Epithelial cell of prostate (primary cell): ENCODE data around the gene ATP1A2.

ENCODE experiments used
- DNase-seq: peaks from one replicate; pipeline ENCODE4 v3.0.0-alpha.2; 2011; ENCODE audit warnings: low read depth, low spot score
- H3K27ac ChIP-seq: fragments of 450-650 bp; 2 replicates; pipeline ENCODE4 v1.5.1; 2017; ENCODE audit warnings: mild to moderate bottlenecking

ATP1A2 gene

DNA sequence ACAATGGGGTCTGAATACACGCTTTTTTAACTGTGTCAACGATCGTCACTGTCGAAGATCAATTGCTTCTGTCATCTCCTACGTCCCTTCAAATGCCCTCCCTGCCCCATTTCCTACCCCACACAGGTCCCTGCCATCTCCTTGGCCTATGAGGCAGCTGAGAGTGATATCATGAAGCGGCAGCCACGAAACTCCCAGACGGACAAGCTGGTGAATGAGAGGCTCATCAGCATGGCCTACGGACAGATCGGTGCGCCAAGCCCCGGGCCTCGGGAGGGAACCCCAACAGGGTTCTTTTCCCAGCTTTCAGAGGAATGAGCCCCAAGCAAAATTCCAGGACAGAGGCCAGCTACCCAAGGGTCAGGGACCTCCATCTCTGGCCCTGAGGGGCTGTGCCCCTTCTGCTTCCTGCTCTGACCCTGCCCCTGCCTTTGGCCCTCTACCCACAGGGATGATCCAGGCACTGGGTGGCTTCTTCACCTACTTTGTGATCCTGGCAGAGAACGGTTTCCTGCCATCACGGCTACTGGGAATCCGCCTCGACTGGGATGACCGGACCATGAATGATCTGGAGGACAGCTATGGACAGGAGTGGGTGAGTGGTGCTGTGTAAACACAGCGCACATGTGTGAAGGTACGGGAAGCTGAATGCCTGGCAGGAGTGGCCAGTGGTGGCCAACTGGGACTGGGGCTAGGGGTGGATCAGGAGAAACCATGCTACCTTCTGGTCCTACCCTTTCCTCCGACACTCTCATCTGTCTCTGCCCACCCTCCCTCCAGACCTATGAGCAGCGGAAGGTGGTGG lies 20.8 kb downstream of the ATP1A2 start:
- no peak for DNase-seq
- no peak overlapping the region for H3K27ac ChIP-seq

DNA sequence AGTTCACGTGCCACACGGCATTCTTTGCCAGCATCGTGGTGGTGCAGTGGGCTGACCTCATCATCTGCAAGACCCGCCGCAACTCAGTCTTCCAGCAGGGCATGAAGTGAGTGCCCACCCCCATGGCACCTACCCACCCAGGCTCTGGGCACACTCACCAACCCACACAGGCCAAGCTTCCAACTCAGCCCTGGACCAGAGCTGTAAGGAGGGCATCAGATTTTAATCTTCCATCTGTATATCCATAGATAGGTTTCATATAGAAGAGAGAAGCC lies 21.3 kb downstream of the ATP1A2 start:
- H3K27ac ChIP-seq = no peak overlapping the region
- no peak for DNase-seq

DNA sequence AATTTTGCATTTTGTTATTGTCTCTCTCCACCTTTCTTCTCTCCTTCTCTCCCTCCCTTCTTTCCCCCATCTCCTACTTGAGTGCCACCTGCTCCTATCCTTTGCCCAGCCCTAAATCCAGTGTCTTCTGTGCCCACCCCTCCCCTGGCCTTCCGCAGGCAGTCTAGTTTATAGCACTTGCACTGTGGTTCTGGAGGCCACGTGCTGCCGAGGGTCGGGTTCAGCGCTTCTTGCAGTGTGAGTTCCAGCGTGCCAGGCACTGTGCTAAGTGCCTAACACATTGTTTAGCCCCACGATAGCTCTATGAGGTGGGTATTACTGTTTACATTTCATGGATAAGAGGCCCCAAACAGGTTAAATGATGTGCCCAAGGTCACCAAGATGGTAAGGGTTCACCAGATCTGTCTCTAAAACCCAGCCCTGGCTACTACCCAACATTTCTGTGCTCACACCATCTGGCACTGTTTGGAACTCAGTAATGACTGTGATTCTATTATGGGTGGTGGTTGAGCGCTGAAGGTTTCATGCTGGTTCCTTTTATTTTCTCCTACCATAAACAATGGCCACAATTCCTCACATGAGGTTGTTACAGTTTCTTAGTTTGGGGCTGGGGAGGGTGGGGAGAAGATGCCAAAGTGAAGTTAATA lies 21.8 kb downstream of the ATP1A2 start:
- no peak for DNase-seq

DNA sequence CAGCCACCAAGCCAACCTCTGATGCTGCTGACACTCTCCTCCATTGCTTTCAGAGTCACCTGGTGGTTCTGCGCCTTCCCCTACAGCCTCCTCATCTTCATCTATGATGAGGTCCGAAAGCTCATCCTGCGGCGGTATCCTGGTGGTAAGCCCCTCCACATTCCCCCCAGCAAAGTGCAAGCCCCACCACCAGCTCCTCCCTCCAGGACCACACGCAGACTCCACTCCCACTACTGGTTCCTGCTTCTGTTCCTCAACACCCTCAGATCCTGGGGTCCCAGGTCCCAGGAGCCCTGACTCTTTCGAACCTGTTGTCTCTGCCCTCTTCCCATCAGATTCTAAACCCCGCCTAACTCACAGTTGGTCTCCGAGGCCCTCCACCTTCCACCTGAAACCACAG lies 24.3 kb downstream of the ATP1A2 start:
- no peak overlapping the region for H3K27ac ChIP-seq
- DNase-seq = no peak

More for the DNA sequence above, 21.8 kb downstream of the ATP1A2 start:
- no peak overlapping the region for H3K27ac ChIP-seq

DNA sequence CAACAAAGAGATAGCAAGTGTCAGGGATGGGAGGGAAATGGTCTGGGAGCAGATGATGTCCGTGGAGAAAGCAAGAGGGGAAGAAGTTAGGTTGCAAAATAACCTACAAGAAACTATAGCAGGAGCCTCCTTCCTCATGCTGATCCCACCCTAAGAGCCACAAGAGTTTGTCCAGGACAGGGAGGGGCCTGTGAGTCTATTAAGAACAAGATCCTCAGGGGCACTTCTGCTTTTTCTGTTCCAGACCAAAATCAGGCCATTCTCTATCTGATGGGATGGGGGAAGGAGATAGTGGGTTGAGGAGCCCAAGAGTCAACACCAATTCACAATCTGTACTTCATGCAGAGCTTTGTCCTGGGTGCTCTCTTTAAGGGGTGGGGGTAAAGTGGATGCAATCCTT lies 28.1 kb downstream of the ATP1A2 start:
- no peak overlapping the region for H3K27ac ChIP-seq
- DNase-seq = no peak

DNA sequence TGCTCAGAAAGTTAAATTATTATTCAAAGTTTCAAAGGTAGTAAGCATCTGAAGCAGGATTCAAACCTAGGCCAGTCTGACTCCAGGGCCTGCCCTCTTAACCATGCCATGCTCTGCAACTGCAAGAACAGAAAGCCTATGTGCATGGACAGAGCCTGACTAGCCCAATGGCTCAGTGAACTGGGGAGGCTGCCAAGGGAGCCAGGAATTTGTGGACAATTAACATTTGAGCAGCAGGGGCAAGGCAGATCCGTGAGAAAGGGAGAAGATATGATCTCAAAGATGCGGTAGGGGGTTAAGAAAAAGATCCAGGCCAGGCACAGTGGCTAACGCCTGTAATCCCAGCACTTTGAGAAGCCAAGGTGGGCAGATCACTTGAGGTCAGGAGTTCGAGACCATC lies 29.4 kb downstream of the ATP1A2 start:
- no peak overlapping the region for H3K27ac ChIP-seq
- DNase-seq = no peak

DNA sequence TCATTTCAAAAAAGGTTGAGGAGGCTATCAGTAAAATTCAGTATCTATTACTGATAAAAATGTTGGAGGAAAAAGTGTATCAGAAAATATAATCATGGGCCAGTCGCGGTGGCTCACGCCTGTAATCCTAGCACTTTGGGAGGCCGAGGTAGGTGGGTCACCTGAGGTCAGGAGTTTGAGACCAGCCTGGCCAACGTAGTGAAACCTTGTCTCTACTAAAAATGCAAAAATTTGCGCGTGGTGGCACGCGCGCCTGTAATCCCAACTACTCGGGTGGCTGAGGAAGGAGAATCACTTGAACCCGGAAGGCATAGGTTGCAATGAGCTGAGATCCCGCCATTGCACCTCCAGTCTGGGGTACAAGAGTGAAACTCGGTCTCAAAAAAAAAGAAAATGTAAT lies 30.5 kb downstream of the ATP1A2 start:
- no peak for DNase-seq

DNA sequence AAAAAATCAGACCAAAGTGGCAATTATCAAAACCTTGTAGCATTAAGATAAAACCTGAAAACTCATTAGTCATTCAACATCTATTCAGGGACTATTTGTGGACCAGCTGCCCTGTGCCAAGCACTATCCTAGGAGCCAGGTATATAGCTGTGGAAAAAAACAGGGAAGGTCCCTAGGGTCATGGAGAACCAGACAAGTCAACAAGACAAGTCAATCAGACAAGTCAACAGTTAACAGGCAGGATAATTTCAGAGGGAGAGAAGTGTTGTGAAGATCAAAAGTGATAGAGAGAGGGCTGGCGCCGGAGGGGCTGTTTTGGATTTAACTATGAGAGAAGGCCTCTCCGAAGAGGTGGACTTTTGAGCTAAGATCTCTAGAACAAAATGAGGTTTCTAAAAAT lies 32.6 kb downstream of the ATP1A2 start:
- DNase-seq = no peak

More for the DNA sequence above, 30.5 kb downstream of the ATP1A2 start:
- H3K27ac ChIP-seq = no peak overlapping the region

DNA sequence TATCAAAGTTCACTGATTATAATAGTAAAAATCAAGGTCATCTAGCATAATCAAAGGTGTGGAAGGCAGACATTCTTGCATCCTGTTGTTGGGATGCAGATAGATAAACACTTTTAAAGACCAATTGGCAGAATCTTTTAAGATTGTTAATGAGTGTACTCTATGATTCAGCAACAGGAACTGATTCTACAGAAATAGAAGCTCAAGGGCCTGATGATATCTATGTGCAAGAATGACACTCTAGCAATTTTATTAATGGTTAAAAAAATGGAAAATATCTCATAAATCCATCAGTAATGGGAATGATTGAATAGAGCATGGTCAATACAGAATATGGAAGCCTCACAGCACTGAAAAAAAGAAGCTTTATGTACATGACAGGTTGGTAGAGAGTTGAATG lies 33.7 kb downstream of the ATP1A2 start:
- peak overlapping the region; percentile 78 for H3K27ac ChIP-seq

More for the DNA sequence above, 32.6 kb downstream of the ATP1A2 start:
- H3K27ac ChIP-seq = no peak overlapping the region

DNA sequence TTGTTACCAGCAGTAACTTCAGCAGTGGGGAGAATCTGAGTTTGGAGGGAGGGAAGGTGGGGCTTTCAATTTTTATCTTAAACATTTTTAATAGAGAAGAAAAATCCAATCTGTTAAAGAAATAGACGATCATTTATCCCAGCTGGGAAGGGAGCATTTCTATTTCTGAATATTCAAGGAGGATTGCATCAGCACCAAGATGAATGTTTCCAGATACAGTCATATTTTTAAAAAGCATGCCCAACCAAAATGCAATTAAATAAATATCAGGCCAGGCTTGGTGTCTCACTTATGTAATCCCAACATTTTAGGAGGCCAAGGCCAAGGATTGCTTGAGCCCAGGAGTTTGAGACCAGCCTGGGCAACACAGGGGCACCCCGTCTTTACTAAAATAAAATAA lies 34.2 kb downstream of the ATP1A2 start:
- H3K27ac ChIP-seq = peak overlapping the region; percentile 78
- no peak for DNase-seq

More for the DNA sequence above, 33.7 kb downstream of the ATP1A2 start:
- no peak for DNase-seq

DNA sequence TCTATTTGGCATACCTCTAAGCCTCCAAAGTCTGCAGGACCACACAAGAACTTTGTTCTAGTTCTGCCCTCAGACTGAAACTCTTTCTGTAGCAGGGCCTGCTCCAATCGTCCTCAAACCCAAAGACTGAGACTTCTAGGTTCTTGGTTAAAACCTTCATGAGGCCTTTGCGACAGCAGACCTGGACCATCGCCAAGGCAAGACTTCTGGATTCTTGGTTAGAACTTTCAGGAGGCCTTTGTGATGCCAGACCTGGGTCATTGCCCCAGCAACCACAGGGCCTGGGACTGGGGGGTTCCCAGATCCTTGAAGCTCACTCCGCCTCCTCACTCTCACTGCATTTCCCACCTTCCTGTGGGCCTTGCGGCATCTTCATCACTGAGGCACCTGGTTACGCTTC lies 35.7 kb downstream of the ATP1A2 start, which contains the start of gene ATP1A4:
ATP1A4 (plus strand) TSS at position 301 of the 400 bp plus-strand sequence. CDS start 438 bp downstream, outside the sequence.
- DNase-seq = no peak
- H3K27ac ChIP-seq = no peak within 1 kb of the TSS

DNA sequence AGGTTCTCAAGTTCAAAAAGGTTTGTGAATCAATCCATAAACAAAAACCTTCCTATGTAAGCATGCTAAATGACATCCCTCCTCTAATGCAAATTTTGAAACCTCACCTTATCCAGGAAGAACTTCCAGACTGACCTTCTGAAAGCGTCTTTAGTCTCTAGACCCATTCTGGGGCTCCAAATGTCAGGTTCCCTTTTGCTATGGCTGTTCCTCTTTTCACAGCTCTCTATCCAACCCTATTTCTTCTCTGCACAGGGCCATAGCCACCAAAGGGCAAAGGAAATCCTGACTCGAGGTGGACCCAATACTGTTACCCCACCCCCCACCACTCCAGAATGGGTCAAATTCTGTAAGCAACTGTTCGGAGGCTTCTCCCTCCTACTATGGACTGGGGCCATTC lies 39.2 kb downstream of the ATP1A2 start:
- no peak for DNase-seq
- no peak overlapping the region for H3K27ac ChIP-seq

DNA sequence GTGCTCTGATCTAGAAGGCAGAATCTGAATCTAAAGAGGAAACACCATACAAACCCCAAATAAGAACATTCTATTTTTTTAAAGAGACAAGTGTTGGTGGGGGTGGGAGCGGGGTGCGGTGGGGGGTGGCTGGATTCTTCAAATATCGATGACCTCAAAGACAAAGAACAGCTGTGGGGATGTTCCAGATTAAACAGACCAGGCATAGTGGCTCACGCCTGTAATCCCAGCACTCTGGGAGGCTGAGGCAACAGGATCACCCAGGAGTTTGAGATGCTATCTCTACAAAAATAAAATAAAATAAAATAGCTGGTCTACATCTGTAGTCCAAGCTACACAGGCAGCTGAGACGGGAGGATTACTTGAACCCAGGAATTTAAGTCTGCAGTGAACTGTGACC lies 40.8 kb downstream of the ATP1A2 start:
- no peak overlapping the region for H3K27ac ChIP-seq
- no peak for DNase-seq

DNA sequence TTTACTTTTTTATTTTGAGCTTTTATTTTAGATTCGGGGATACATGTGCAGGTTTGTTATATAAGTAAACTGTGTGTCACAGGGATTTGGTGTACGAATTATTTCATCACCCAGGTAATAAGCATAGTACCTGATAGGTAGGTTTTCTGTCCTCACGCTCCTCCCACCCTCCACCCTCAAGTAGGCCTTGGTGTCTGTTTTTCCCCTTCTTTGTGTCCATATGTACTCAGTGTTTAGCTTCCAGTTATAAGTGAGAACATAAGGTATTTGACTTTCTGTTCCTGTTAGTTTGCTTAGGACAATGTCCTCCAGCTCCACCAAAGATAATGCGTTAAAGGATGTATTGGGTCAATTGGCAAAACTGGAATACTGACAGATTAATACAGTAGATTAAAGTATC lies 41.6 kb downstream of the ATP1A2 start:
- no peak for DNase-seq
- no peak overlapping the region for H3K27ac ChIP-seq

DNA sequence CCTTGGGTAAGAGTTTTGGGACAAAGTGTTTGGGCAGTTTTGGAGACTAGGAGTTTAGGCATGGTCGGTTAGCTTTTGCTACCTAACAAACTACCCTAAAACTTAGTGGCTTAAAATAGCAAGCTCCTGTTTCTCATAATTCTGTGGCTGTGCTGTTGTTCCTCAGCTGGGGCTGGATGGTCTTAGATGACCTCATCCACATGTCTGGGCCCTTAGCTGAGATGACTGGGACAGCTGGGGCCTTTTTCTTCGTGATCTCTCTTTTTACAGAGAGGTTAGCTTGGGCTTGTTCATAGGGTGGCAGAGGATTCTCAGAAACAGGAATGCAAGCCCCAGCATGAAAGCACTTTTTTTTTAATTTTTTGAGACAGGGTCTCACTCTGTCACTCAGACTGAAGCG lies 42.5 kb downstream of the ATP1A2 start:
- DNase-seq = no peak
- H3K27ac ChIP-seq = no peak overlapping the region

DNA sequence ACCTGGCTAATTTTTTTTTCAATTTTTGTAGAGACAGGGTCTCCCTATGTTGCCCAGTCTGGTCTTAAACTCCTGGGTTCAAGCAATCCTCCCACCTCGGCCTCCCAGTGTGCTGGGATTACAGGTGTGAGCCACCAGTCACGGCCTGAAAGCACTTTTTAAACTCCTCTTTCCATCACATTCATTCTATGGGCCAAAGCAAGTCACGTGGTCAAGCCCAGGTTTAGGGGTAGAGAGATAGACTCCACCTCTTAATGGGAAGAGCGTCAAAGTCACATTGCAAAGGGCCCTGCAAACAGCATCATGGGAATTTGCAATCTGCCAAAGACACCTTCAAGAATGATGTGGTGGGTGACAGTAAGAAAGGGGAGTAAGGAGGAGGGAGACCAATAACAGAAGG lies 43.0 kb downstream of the ATP1A2 start:
- DNase-seq = no peak

DNA sequence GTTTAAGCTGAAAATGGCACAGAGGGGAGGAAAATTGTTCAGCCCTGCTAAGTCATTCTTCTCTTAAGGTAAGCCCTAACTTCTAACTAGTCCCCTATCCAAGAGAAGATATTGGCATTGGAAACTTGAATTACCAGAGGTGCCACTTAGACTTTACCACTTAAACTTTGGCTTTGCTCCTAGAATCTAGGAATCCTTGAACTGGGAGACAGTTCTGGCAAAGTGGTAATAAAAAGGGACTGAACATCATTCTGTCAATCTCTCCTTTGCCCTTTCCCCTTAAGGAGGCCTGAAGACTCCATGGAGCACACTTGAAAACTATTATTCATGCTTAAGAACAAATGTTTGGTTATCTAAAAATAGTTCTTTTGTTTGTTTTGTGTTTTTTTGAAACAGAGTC lies 44.3 kb downstream of the ATP1A2 start:
- H3K27ac ChIP-seq = no peak overlapping the region
- no peak for DNase-seq

More for the DNA sequence above, 43.0 kb downstream of the ATP1A2 start:
- no peak overlapping the region for H3K27ac ChIP-seq

DNA sequence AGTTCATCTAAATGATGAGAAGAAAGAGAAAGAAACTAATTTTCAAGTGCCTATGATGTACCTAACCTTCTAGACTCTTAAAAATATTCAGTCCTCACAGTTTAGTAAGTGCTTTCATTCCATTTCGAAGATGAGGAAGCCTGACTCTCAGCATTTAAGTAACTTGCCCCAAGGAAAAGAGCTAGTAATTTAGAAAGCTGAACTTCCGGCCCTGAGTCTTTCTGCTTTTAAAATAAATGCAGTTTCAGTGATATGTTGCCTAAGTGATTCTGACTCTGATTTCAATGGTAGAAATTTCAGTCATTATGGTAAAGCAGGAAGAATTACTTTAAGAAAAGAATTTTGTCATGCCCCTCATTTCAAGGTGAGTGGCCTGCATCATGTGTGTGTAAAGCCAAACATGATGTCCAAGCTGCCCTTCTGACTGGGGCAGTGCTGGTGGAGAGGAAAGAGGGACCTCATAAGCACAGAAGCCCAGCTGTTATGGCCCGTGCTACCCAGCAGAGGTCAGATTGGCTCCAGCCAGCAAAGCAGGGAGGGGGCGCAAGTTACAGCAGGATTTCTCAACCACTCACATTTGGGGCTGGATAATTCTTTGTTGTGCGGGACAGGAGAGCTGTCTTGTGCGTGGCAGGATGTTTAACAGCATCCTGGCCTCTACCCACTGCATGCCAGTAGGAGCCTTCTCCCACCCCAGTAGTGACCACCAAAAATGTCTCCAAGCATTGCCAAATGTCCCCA lies 46.6 kb downstream of the ATP1A2 start:
- no peak overlapping the region for H3K27ac ChIP-seq
- no peak for DNase-seq

DNA sequence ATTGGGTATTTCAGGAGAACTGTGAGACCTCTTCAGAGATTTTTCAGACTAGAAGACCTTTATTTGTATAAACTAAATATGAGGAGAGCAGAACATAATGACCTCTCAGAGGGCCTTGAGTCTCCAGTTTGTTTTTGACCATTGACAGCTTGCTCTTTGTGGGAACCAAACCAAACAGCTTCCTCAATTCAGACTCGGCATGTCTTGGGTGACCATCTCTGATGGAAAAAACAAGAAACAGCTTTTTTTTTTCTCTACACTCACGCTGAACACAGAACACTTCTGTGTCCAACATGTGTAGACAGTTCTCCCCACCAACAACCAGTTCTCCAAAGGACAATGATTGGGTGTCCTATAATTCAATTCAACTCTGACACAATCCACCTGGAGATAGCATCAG lies 47.4 kb downstream of the ATP1A2 start:
- no peak for DNase-seq
- no peak overlapping the region for H3K27ac ChIP-seq

DNA sequence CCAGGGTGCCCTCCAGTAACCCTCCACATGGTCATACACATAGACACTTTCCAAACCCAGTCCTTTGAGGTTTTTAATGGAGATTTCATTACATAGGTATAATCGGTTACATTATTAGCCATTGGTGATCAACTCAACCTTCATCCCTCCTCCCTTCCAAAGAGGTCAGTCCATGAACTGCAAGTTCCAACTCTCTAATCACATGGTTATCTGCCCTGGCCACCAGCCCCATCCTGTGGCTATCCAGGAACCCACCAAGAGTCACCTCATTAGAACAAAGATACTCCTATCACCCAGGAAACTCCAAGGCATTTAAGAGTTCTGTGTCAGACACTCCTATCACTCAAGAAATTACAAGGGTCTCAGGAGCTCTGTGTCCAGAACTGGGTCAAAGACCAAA lies 48.1 kb downstream of the ATP1A2 start:
- DNase-seq = no peak
- H3K27ac ChIP-seq = no peak overlapping the region

DNA sequence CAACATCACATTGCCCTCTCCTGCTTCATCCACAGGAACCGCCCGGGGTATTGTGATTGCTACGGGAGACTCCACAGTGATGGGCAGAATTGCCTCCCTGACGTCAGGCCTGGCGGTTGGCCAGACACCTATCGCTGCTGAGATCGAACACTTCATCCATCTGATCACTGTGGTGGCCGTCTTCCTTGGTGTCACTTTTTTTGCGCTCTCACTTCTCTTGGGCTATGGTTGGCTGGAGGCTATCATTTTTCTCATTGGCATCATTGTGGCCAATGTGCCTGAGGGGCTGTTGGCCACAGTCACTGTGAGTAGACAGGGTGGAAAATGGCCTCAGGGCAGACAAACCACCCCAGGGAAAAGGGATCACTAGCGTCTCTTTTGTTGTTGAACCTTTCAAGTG lies 48.6 kb downstream of the ATP1A2 start:
- no peak overlapping the region for H3K27ac ChIP-seq
- no peak for DNase-seq
